Natural killer cell (primary cell): ENCODE results near the gene ZNF512. TPM values are rescaled to one million over a fixed set of nuclear protein-coding genes. Genes with fewer than 3 reads are reported as not detected.
"Not testable (repeated sequence)": the region's sequence is repeated elsewhere in the genome, so short reads cannot be mapped to it uniquely, and the experiment has no call there.

Experiments
- ATAC-seq, 3 donors: fragments of 150-1000 bp in 2 of 3; fragments of 200-7000 bp in 1 of 3; cut with Tn5 transposase; 1 replicate in 1 of 3; 2 replicates in 2 of 3; pipeline ENCODE4 v1.10.0; 2021; ENCODE audit warnings: mild to moderate bottlenecking in 2 of 3, moderate library complexity in 2 of 3
- DNase-seq, 2 donors: peaks; one replicate each; pipeline versions ENCODE4 v3.0.0 to v3.0.0-alpha.2; 2013 to 2021; ENCODE audit warnings: mixed read lengths in 1 of 2
- H3K27ac ChIP-seq: one replicate; pipeline ENCODE4 v1.5.1; 2013; ENCODE audit warnings: mild to moderate bottlenecking, low read length
- H3K27me3 ChIP-seq: one replicate; pipeline ENCODE4 v1.6.1; 2013; ENCODE audit warnings: low read length; ENCODE audit not compliant: control insufficient read depth, insufficient read depth
- H3K36me3 ChIP-seq: one replicate; pipeline ENCODE4 v1.6.1; 2013; ENCODE audit warnings: low read length; ENCODE audit not compliant: control insufficient read depth, insufficient read depth
- H3K4me1 ChIP-seq: one replicate; pipeline ENCODE4 v1.6.1; 2013; ENCODE audit warnings: low read length; ENCODE audit not compliant: control insufficient read depth, insufficient read depth
- H3K4me3 ChIP-seq: one replicate; pipeline ENCODE4 v1.5.1; 2013; ENCODE audit warnings: low read length
- H3K9me3 ChIP-seq: one replicate; pipeline ENCODE4 v1.6.1; 2013; ENCODE audit warnings: low read length; ENCODE audit not compliant: control insufficient read depth, insufficient read depth
- H3K27ac Mint-ChIP-seq, 2 donors: one replicate each; pipeline ENCODE4 v1.8.0; 2022; ENCODE audit warnings: mild to moderate bottlenecking in 2 of 2, mixed read lengths in 2 of 2, moderate library complexity in 1 of 2
- H3K27me3 Mint-ChIP-seq, 2 donors: one replicate each; pipeline ENCODE4 v1.8.0; 2022; ENCODE audit warnings: low read depth in 2 of 2, mixed read lengths in 2 of 2
- H3K36me3 Mint-ChIP-seq: one replicate; pipeline ENCODE4 v1.8.0; 2022; ENCODE audit warnings: mixed read lengths
- H3K4me1 Mint-ChIP-seq, 2 donors: one replicate each; pipeline ENCODE4 v1.8.0; 2022; ENCODE audit warnings: mixed read lengths in 2 of 2
- H3K4me3 Mint-ChIP-seq: one replicate; pipeline ENCODE4 v1.8.0; 2022; ENCODE audit warnings: mild to moderate bottlenecking, moderate library complexity, mixed read lengths
- H3K9me3 Mint-ChIP-seq, 2 donors: one replicate each; pipeline ENCODE4 v1.8.0; 2022; ENCODE audit warnings: mixed read lengths in 2 of 2
- CTCF ChIP-seq: fragments of 200-600 bp; IDR thresholded peaks from one replicate; pipeline ENCODE4 v1.8.0; 2022; ENCODE audit warnings: antibody characterized with exemption
- WGBS: methylation state at CpG from one replicate; pipeline ENCODE4 v1.1.7; 2013; ENCODE audit warnings: missing lambda C conversion rate; ENCODE audit not compliant: insufficient coverage; 5-methylcytosine and 5-hydroxymethylcytosine counted together
- intact Hi-C: fragments of 100-400 bp; cut with micrococcal nuclease; formaldehyde crosslinking; loops from one replicate; pipeline ENCODE4 v1.14.2; 2022
- total RNA-seq, 4 donors: library from RNA; stranded (reverse); fragments of 120-200 nt in 1 of 4; gene quantifications; one replicate each; pipeline versions ENCODE4 v1.2.3 to v1.2.4, GENCODE V29; 2013 to 2022

Gene ZNF512
- total RNA-seq, 3 donors from 2014 or later (not counting 1 experiment from before 2014, with no cell fraction given): 26.5 to 40.9 (median 30.6) TPM

GRCh38 chr2:27551514-27551913 is 31.3 kb upstream of the ZNF512 start:
- DNase-seq (no peak), ATAC-seq (no peak)

GRCh38 chr2:27552941-27553340 is 29.9 kb upstream of the ZNF512 start:
- Mint-ChIP-seq H3K27ac (no peak overlapping the region), H3K4me1 (no peaks in the 10 kb centered on the region), H3K9me3 (no peaks in the 10 kb centered on the region), H3K27me3 (peaks cover 16 to 38% of the 10 kb centered on the region in 2 donors), H3K4me3 (no peak overlapping the region), H3K36me3 (no peaks in the 10 kb centered on the region)
- Histone ChIP-seq H3K36me3 (no peaks in the 10 kb centered on the region), H3K4me1 (no peaks in the 10 kb centered on the region), H3K27me3 (peaks cover 2% of the 10 kb centered on the region), H3K9me3 (no peaks in the 10 kb centered on the region), H3K27ac (no peak overlapping the region), H3K4me3 (no peak overlapping the region)
- ATAC-seq (no peak), DNase-seq (no peak)
- intact Hi-C loops: no loop called here
- TF ChIP-seq CTCF: no peak
- 94% methylated on average over 2 of the region's 2 CpGs for WGBS

More at GRCh38 chr2:27551514-27551913, 31.3 kb upstream of the ZNF512 start:
- Mint-ChIP-seq H3K36me3 (no peaks in the 10 kb centered on the region), H3K27me3 (peaks cover 20 to 38% of the 10 kb centered on the region in 2 donors), H3K4me3 (no peak overlapping the region), H3K9me3 (no peaks in the 10 kb centered on the region), H3K4me1 (no peaks in the 10 kb centered on the region), H3K27ac (no peak overlapping the region)
- H3K27me3 ChIP-seq: peaks cover 2% of the 10 kb centered on the region
- WGBS: no CpG with 5 or more reads among the region's 1 CpG
- H3K36me3 ChIP-seq: no peaks in the 10 kb centered on the region
- no peak overlapping the region for H3K27ac ChIP-seq
- H3K4me1 ChIP-seq: no peaks in the 10 kb centered on the region
- intact Hi-C loops: no loop called here
- H3K4me3 ChIP-seq: no peak overlapping the region
- H3K9me3 ChIP-seq: no peaks in the 10 kb centered on the region
- TF ChIP-seq CTCF: no peak

DNA sequence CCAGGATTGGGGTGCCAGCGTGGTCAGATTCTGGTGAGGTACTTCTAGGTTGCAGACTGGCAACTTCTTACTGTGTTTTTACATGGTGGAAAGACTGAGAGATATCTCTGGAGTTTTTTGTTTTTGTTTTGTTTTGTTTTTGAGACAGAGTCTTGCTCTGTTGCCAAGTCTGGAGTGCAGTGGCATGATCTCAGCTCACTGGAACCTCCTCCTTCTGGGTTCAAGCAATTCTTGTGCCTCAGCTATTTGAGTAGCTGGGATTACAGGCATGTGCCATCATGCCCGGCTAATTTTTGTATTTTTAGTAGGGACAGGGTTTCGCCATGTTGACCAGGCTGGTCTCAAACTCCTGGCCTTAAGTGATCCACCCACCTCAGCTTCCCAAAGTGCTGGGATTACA is 28.4 kb upstream of the ZNF512 start:
- H3K9me3 Mint-ChIP-seq: not testable (repeated sequence)

GRCh38 chr2:27559228-27559627 is 23.6 kb upstream of the ZNF512 start:
- Mint-ChIP-seq H3K27ac (no peak overlapping the region), H3K27me3 (peaks cover 16 to 42% of the 10 kb centered on the region in 2 donors), H3K4me3 (no peak overlapping the region), H3K9me3 (no peaks in the 10 kb centered on the region), H3K36me3 (no peaks in the 10 kb centered on the region), H3K4me1 (no peaks in the 10 kb centered on the region)
- intact Hi-C loops: no loop called here
- ATAC-seq (no peak), DNase-seq (no peak)
- TF ChIP-seq CTCF: no peak
- H3K27ac ChIP-seq: no peak overlapping the region
- H3K4me1 ChIP-seq: no peaks in the 10 kb centered on the region
- no peaks in the 10 kb centered on the region for H3K36me3 ChIP-seq
- H3K9me3 ChIP-seq: no peaks in the 10 kb centered on the region
- no peak overlapping the region for H3K4me3 ChIP-seq
- H3K27me3 ChIP-seq: peaks cover 4% of the 10 kb centered on the region
- WGBS: 95% methylated on average over 2 of the region's 2 CpGs

More for the DNA sequence above, 28.4 kb upstream of the ZNF512 start:
- H3K27ac ChIP-seq, H3K9me3 ChIP-seq, H3K4me3 Mint-ChIP-seq, H3K4me1 ChIP-seq, H3K36me3 Mint-ChIP-seq, H3K27ac Mint-ChIP-seq, H3K36me3 ChIP-seq, intact Hi-C loops, ATAC-seq, H3K4me1 Mint-ChIP-seq, DNase-seq, H3K4me3 ChIP-seq, H3K27me3 ChIP-seq: not testable (repeated sequence)
- 81% methylated on average over 3 of the region's 3 CpGs for WGBS
- peaks cover 16 to 41% of the 10 kb centered on the region in 2 donors for H3K27me3 Mint-ChIP-seq
